HepG2 (cell line): ENCODE data around the gene CBX2. TPM values are rescaled to one million over a fixed set of nuclear protein-coding genes. Genes with fewer than 3 reads are reported as not detected.

ENCODE experiments used
- ATF7 ChIP-seq, 2 experiments: fragments of 450-650 bp in 1 of 2; sonication (generic) in 1 of 2; formaldehyde crosslinking in 1 of 2; IDR thresholded peaks; 2 replicates each; pipeline versions ENCODE4 v1.4.0 to v1.6.1; 2016 to 2020; ENCODE audit warnings: antibody characterized with exemption in 1 of 2, mild to moderate bottlenecking in 1 of 2, missing genetic modification reagents in 1 of 2
- CEBPB ChIP-seq: IDR thresholded peaks from 2 replicates; pipeline ENCODE4 v1.6.1; 2011; ENCODE audit warnings: low read depth, low read length, improper control_type of control experiment, borderline replicate concordance
- FOXA1 ChIP-seq, 2 experiments: fragments of 450-650 bp in 1 of 2; sonication (generic) in 1 of 2; formaldehyde crosslinking in 1 of 2; IDR thresholded peaks; 2 replicates each; pipeline versions ENCODE4 v1.4.0 to v1.6.1; 2016 to 2020; ENCODE audit warnings: missing genetic modification reagents in 1 of 2
- HMGXB3 ChIP-seq: sonication (generic); formaldehyde crosslinking; IDR thresholded peaks from 2 replicates; pipeline ENCODE4 v1.4.0; 2020; ENCODE audit warnings: missing genetic modification reagents, borderline replicate concordance
- HNF1B ChIP-seq: sonication (generic); formaldehyde crosslinking; IDR thresholded peaks from 2 replicates; pipeline ENCODE4 v1.5.1; 2020; ENCODE audit warnings: mild to moderate bottlenecking, moderate library complexity, missing genetic modification reagents
- PCBP2 ChIP-seq: fragments of 200-400 bp; formaldehyde crosslinking; optimal IDR thresholded peaks from 2 replicates; pipeline ENCODE3; 2018; ENCODE audit warnings: low read length, low read depth; ENCODE audit not compliant: poor library complexity, severe bottlenecking
- PHB2 ChIP-seq: fragments of 450-650 bp; IDR thresholded peaks from 2 replicates; pipeline ENCODE4 v1.6.1; 2018; ENCODE audit not compliant: partially characterized antibody
- STAG1 ChIP-seq: sonication (generic); formaldehyde crosslinking; IDR thresholded peaks from 2 replicates; pipeline ENCODE4 v1.4.0; 2020; ENCODE audit warnings: missing genetic modification reagents
- THAP11 ChIP-seq: IDR thresholded peaks from 2 replicates; pipeline ENCODE4 v1.6.1; 2016; ENCODE audit warnings: missing biosample characterization, missing genetic modification reagents
- ZFYVE20 ChIP-seq: sonication (generic); formaldehyde crosslinking; IDR thresholded peaks from 2 replicates; pipeline ENCODE4 v1.8.0; 2023; ENCODE audit warnings: low read depth, mild to moderate bottlenecking, moderate library complexity, missing genetic modification reagents, borderline replicate concordance
- ZNF691 ChIP-seq: sonication (generic); formaldehyde crosslinking; IDR thresholded peaks from 2 replicates; pipeline ENCODE4 v1.4.0; 2020; ENCODE audit warnings: missing genetic modification reagents, low read depth, mild to moderate bottlenecking, borderline replicate concordance
- polyA plus RNA-seq, 8 experiments: library from polyadenylated mRNA; depleted of rRNA in 3 of 8; stranded (reverse) in 7 of 8; unstranded in 1 of 8; fragments of >200 nt; fragmentation: Illumina TruSeq in 4 of 8; extraction: Trizol in 4 of 8; gene quantifications; 2 replicates each; pipeline versions ENCODE4 v1.2.1 to v1.2.3, GENCODE V29; 2011 to 2016; ENCODE audit warnings: low read depth in 4 of 8, missing spikeins in 1 of 8, mixed read lengths in 1 of 8; ENCODE audit not compliant: insufficient read depth in 1 of 8
- total RNA-seq, 5 experiments: library from RNA; depleted of rRNA; stranded (reverse); fragments of >200 nt; fragmentation: Illumina TruSeq; extraction: Trizol; gene quantifications; 2 replicates each; pipeline ENCODE4 v1.2.3, GENCODE V29; 2016; ENCODE audit warnings: low read depth in 1 of 5
- TF ChIP-seq, protein P1 (sequence below): sonication (generic); formaldehyde crosslinking; IDR thresholded peaks from 2 replicates; pipeline ENCODE4 v1.4.0; 2020; ENCODE audit warnings: mild to moderate bottlenecking, low read depth, missing genetic modification reagents
- TF ChIP-seq, protein P2 (sequence below): sonication (generic); formaldehyde crosslinking; conservative IDR thresholded peaks from 2 replicates; pipeline ENCODE4 v1.4.0; 2020; ENCODE audit warnings: missing genetic modification reagents

The CBX2 gene
- total and polyA plus RNA-seq, 2 of the 13 experiments (the other 11 are each of a cell fraction or from before 2014, with no cell fraction given) = 14.5 to 31.1 TPM

- no peak for TF ChIP-seq ATF7 (IDR thresholded peaks at IDR 0.05)
- peak; percentile 59; the same call in 1 of the 2 replicates for TF ChIP-seq ATF7 (CRISPR knock-in tag; IDR thresholded peaks at IDR 0.05)
- no peak for TF ChIP-seq HMGXB3 (CRISPR knock-in tag)
- TF ChIP-seq ZNF691 (CRISPR knock-in tag) = peak; percentile 93
- peak; percentile 81 for TF ChIP-seq THAP11 (CRISPR knock-in tag)
- peak; percentile 94; the same call in 1 of the 2 replicates for TF ChIP-seq ZFYVE20 (CRISPR knock-in tag)
- TF ChIP-seq, protein P1, sequence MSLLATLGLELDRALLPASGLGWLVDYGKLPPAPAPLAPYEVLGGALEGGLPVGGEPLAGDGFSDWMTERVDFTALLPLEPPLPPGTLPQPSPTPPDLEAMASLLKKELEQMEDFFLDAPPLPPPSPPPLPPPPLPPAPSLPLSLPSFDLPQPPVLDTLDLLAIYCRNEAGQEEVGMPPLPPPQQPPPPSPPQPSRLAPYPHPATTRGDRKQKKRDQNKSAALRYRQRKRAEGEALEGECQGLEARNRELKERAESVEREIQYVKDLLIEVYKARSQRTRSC (CRISPR knock-in tag) = peak; percentile 85; the same call in 1 of the 2 replicates
- TF ChIP-seq, protein P2, sequence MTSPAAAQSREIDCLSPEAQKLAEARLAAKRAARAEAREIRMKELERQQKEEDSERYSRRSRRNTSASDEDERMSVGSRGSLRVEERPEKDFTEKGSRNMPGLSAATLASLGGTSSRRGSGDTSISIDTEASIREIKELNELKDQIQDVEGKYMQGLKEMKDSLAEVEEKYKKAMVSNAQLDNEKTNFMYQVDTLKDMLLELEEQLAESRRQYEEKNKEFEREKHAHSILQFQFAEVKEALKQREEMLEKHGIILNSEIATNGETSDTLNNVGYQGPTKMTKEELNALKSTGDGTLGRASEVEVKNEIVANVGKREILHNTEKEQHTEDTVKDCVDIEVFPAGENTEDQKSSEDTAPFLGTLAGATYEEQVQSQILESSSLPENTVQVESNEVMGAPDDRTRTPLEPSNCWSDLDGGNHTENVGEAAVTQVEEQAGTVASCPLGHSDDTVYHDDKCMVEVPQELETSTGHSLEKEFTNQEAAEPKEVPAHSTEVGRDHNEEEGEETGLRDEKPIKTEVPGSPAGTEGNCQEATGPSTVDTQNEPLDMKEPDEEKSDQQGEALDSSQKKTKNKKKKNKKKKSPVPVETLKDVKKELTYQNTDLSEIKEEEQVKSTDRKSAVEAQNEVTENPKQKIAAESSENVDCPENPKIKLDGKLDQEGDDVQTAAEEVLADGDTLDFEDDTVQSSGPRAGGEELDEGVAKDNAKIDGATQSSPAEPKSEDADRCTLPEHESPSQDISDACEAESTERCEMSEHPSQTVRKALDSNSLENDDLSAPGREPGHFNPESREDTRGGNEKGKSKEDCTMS (CRISPR knock-in tag) = no peak
- TF ChIP-seq PHB2 = no peak
- TF ChIP-seq STAG1 (CRISPR knock-in tag) = no peak
- TF ChIP-seq PCBP2 = no peak
- no peak for TF ChIP-seq HNF1B (CRISPR knock-in tag)
- no peak for TF ChIP-seq CEBPB
- TF ChIP-seq FOXA1 (IDR thresholded peaks at IDR 0.05) = no peak
- peak; percentile 31; the same call in 1 of the 2 replicates for TF ChIP-seq FOXA1 (CRISPR knock-in tag; IDR thresholded peaks at IDR 0.05)
Observed at GRCh38 chr17:79803997-79804855, 26.3 kb downstream of the CBX2 start (continued).
